Lung (tissue), 12 donors: ENCODE results near the gene APOA1. TPM values are rescaled to one million over a fixed set of nuclear protein-coding genes. Genes with fewer than 3 reads are reported as not detected.

Source experiments
- ATAC-seq: fragments of 200-7000 bp; cut with Tn5 transposase; one replicate; pipeline ENCODE4 v1.9.1; 2020; ENCODE audit warnings: moderate number of reproducible peaks; ENCODE audit not compliant: insufficient read depth, low FRiP score
- DNase-seq, 3 donors: peaks; one replicate each; pipeline ENCODE4 v3.0.0-alpha.2; 2013 to 2017
- H3K27ac ChIP-seq, 2 donors: one replicate each; pipeline ENCODE4 v1.5.1; 2013; ENCODE audit warnings: mild to moderate bottlenecking in 2 of 2, moderate library complexity in 2 of 2, control low read depth in 1 of 2, inconsistent platforms in 1 of 2, low read depth in 1 of 2, low read length in 1 of 2
- H3K27me3 ChIP-seq, 3 donors: one replicate each; pipeline ENCODE4 v1.5.1; 2013; ENCODE audit warnings: low read length in 2 of 3; ENCODE audit not compliant: control insufficient read depth in 3 of 3, insufficient read depth in 3 of 3
- H3K36me3 ChIP-seq, 4 donors: one replicate each; pipeline ENCODE4 v1.5.1; 2013; ENCODE audit warnings: low read length in 4 of 4, mild to moderate bottlenecking in 1 of 4, moderate library complexity in 1 of 4; ENCODE audit not compliant: control insufficient read depth in 4 of 4, insufficient read depth in 4 of 4
- H3K4me1 ChIP-seq, 5 donors: one replicate each; pipeline ENCODE4 v1.5.1; 2013; ENCODE audit warnings: low read length in 5 of 5, mild to moderate bottlenecking in 2 of 5, moderate library complexity in 1 of 5; ENCODE audit not compliant: control insufficient read depth in 5 of 5, insufficient read depth in 5 of 5
- H3K4me3 ChIP-seq: one replicate; pipeline ENCODE4 v1.5.1; 2013; ENCODE audit warnings: mild to moderate bottlenecking, control low read depth, moderate library complexity
- H3K9ac ChIP-seq, 2 donors: one replicate each; pipeline ENCODE4 v1.5.1; 2013; ENCODE audit warnings: low read length in 2 of 2, control low read depth in 1 of 2; ENCODE audit not compliant: insufficient read depth in 1 of 2
- H3K9me3 ChIP-seq, 4 donors: one replicate each; pipeline ENCODE4 v1.5.1; 2013; ENCODE audit warnings: low read length in 3 of 4, mild to moderate bottlenecking in 1 of 4, moderate library complexity in 1 of 4; ENCODE audit not compliant: control insufficient read depth in 4 of 4, insufficient read depth in 3 of 4
- WGBS, 2 donors: extraction: QIAGEN DNeasy Blood & Tissue Kit; methylation state at CpG; one replicate each; pipeline ENCODE4 v1.1.7; 2013; 5-methylcytosine and 5-hydroxymethylcytosine counted together
- polyA plus RNA-seq, 2 donors: library from polyadenylated mRNA; stranded (reverse); fragments of 200-250 nt; gene quantifications; one replicate each; pipeline ENCODE4 v1.2.1, GENCODE V29; 2013
- total RNA-seq, 2 donors: library from RNA; depleted of rRNA in 1 of 2; stranded (reverse); fragments of >200 nt in 1 of 2; gene quantifications; one replicate each; pipeline ENCODE4 v1.2.1, GENCODE V29; 2014 to 2021
- TF ChIP-seq, protein P1 (sequence below): IDR thresholded peaks from 2 replicates; pipeline ENCODE4 v1.5.1; 2012; ENCODE audit warnings: mild to moderate bottlenecking; ENCODE audit errors: control extremely low read depth, extremely low read depth
- donor health status: control.
- donor health status: control.
- donor health status: Bipolar disorder and iron deficiency.
- donor health status: healthy.
- donor health status: DM: yes; HTN: yes; CAD: no.

Gene APOA1
- total and polyA plus RNA-seq, 4 donors = 1.2 to 18.2 (median 3.1) TPM

DNA sequence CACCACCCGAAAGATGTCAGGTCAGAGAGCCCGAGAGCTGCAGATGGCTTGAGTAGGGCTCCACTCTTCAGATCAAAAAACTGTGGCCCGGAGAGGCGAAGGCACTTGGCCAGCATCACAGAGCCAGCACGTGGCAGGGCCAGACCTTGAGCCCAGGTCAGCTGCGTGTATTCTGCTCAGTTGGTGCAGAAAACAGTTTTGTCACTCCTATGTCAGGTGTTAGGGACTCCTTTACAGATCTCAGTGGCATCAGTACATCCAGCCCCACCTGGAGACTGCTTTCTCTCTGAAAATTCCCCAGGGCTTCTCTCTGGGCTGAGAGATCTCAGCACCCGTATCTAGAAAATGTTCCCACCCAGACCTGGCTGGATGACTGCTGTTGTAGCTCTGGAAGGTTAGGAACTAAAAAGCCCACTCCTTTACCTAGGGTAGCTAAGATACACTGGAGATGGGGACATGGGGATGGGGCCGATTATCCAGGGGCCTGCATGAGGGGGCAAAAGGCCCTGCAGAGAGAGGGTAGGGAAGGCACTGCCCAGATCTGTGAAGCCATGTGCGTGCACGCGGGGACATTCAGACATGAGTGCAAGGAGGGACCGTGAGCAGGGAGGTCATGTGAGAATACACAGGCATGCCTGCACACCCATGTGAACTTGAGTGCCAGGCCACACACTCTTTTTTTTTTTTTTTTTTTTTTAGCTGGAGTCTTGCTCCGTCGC lies 3.4 kb downstream of the APOA1 start:
- no peaks in the 10 kb centered on the region for H3K27me3 ChIP-seq
- H3K4me3 ChIP-seq = no peak overlapping the region
- H3K9me3 ChIP-seq = no peaks in the 10 kb centered on the region
- ATAC-seq (no peak), DNase-seq (no peak)
- WGBS, 2 donors = 94 to 96% methylated on average over 14 of the region's 14 CpGs
- no peak overlapping the region for H3K9ac ChIP-seq
- no peak overlapping the region for H3K27ac ChIP-seq
- TF ChIP-seq, protein P1, sequence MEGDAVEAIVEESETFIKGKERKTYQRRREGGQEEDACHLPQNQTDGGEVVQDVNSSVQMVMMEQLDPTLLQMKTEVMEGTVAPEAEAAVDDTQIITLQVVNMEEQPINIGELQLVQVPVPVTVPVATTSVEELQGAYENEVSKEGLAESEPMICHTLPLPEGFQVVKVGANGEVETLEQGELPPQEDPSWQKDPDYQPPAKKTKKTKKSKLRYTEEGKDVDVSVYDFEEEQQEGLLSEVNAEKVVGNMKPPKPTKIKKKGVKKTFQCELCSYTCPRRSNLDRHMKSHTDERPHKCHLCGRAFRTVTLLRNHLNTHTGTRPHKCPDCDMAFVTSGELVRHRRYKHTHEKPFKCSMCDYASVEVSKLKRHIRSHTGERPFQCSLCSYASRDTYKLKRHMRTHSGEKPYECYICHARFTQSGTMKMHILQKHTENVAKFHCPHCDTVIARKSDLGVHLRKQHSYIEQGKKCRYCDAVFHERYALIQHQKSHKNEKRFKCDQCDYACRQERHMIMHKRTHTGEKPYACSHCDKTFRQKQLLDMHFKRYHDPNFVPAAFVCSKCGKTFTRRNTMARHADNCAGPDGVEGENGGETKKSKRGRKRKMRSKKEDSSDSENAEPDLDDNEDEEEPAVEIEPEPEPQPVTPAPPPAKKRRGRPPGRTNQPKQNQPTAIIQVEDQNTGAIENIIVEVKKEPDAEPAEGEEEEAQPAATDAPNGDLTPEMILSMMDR = no peak
- H3K36me3 ChIP-seq = no peaks in the 10 kb centered on the region
- peaks cover 0 to 38% (median 19%) of the 10 kb centered on the region in 5 donors for H3K4me1 ChIP-seq

DNA sequence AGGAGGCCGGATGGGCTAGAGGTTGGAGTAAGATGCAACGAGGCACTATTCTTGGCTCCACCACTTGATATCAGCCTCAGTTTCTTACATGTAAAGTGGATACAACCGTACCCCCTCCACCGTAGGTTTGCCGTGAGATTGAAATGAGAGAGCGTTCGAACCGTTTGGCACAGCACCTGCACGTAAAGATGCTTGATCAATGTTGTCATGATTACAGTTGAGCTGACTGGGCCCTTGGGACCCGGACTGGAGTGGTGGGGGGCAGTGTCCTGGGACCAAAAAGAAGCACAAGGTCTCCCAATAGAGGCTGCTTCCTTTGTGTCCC lies 4.0 kb downstream of the APOA1 start:
- 96% methylated on average over 10 of the region's 10 CpGs for WGBS, 2 donors
- H3K9me3 ChIP-seq = no peaks in the 10 kb centered on the region

DNA sequence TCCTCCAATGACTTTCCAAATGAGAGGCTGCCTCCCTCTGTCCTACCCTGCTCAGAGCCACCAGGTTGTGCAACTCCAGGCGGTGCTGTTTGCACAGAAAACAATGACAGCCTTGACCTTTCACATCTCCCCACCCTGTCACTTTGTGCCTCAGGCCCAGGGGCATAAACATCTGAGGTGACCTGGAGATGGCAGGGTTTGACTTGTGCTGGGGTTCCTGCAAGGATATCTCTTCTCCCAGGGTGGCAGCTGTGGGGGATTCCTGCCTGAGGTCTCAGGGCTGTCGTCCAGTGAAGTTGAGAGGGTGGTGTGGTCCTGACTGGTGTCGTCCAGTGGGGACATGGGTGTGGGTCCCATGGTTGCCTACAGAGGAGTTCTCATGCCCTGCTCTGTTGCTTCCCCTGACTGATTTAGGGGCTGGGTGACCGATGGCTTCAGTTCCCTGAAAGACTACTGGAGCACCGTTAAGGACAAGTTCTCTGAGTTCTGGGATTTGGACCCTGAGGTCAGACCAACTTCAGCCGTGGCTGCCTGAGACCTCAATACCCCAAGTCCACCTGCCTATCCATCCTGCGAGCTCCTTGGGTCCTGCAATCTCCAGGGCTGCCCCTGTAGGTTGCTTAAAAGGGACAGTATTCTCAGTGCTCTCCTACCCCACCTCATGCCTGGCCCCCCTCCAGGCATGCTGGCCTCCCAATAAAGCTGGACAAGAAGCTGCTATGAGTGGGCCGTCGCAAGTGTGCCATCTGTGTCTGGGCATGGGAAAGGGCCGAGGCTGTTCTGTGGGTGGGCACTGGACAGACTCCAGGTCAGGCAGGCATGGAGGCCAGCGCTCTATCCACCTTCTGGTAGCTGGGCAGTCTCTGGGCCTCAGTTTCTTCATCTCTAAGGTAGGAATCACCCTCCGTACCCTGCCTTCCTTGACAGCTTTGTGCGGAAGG lies 4.8 kb downstream of the APOA1 start:
- DNase-seq = no peak

More for the DNA sequence above, 4.0 kb downstream of the APOA1 start:
- H3K27ac ChIP-seq = no peak overlapping the region
- H3K4me3 ChIP-seq = no peak overlapping the region
- no peak for DNase-seq
- no peak for ATAC-seq
- TF ChIP-seq, protein P1 = no peak
- H3K27me3 ChIP-seq = no peaks in the 10 kb centered on the region
- no peak overlapping the region for H3K9ac ChIP-seq
- H3K4me1 ChIP-seq = peaks cover 0 to 41% (median 22%) of the 10 kb centered on the region in 5 donors
- no peaks in the 10 kb centered on the region for H3K36me3 ChIP-seq

More for the DNA sequence above, 4.8 kb downstream of the APOA1 start:
- TF ChIP-seq, protein P1 = no peak
- no peaks in the 10 kb centered on the region for H3K9me3 ChIP-seq
- WGBS, 2 donors = 80 to 81% methylated on average over 13 of the region's 13 CpGs
- ATAC-seq = no peak
- no peak overlapping the region for H3K4me3 ChIP-seq
- peaks cover 0 to 38% (median 23%) of the 10 kb centered on the region in 5 donors for H3K4me1 ChIP-seq
- H3K36me3 ChIP-seq = no peaks in the 10 kb centered on the region
- H3K27me3 ChIP-seq = no peaks in the 10 kb centered on the region
- H3K9ac ChIP-seq = no peak overlapping the region
- H3K27ac ChIP-seq = no peak overlapping the region
